Caco-2 (cell line): Measurements from ENCODE around the gene VSTM2L. TPM values are rescaled to one million over a fixed set of nuclear protein-coding genes. Genes with fewer than 3 reads are reported as not detected.

Experiments
- BruUV-seq: library from RNA; stranded (reverse); fragments of 400-500 nt; replicated peaks from 2 replicates; lab custom pipeline; 2021; lab: Mats Ljungman, UMichigan
- CTCF ChIA-PET: fragments of 300-600 bp; sonication (Branson Sonifier 250); formaldehyde crosslinking; loops from one replicate; lab custom pipeline; 2022; ENCODE audit warnings: antibody characterized with exemption; lab: Charles Lee
- POLR2A ChIA-PET: fragments of 300-600 bp; sonication (Branson Sonifier 250); formaldehyde crosslinking; loops from one replicate; lab custom pipeline; 2022; ENCODE audit warnings: antibody characterized with exemption; lab: Charles Lee
- DNase-seq, 2 experiments: peaks; one replicate each; pipeline versions ENCODE4 v3.0.0 to v3.0.0-alpha.2; 2020 to 2022
- H3K27me3 ChIP-seq: replicated peaks from 2 replicates; pipeline ENCODE4 v1.6.0; 2011; ENCODE audit warnings: low read length; ENCODE audit not compliant: control insufficient read depth, insufficient read depth
- H3K36me3 ChIP-seq: 2 replicates; pipeline ENCODE4 v1.5.1; 2011; ENCODE audit warnings: low read length; ENCODE audit not compliant: control insufficient read depth, insufficient read depth
- H3K4me1 ChIP-seq: fragments of 250-450 bp; sonication (Bioruptor Pico); 2 replicates; pipeline ENCODE4 v1.5.1; 2020; ENCODE audit warnings: mild to moderate bottlenecking
- H3K4me3 ChIP-seq: 2 replicates; pipeline ENCODE4 v1.5.1; 2011; ENCODE audit warnings: low read depth, mild to moderate bottlenecking, control low read depth, low read length
- H3K9me3 ChIP-seq: fragments of 250-450 bp; sonication (Bioruptor Pico); 2 replicates; pipeline ENCODE4 v1.5.1; 2020; ENCODE audit warnings: mild to moderate bottlenecking, moderate library complexity
- H3K27ac Mint-ChIP-seq: one replicate; pipeline ENCODE4 v1.8.0; 2022; ENCODE audit warnings: mixed read lengths; ENCODE audit not compliant: unreplicated experiment
- H3K27me3 Mint-ChIP-seq: one replicate; pipeline ENCODE4 v1.8.0; 2022; ENCODE audit warnings: mixed read lengths; ENCODE audit not compliant: insufficient read depth, unreplicated experiment
- H3K36me3 Mint-ChIP-seq: one replicate; pipeline ENCODE4 v1.8.0; 2022; ENCODE audit warnings: mild to moderate bottlenecking, mixed read lengths; ENCODE audit not compliant: insufficient read depth, unreplicated experiment
- H3K4me1 Mint-ChIP-seq: one replicate; pipeline ENCODE4 v1.8.0; 2022; ENCODE audit warnings: low read depth, mixed read lengths; ENCODE audit not compliant: unreplicated experiment
- H3K4me3 Mint-ChIP-seq: one replicate; pipeline ENCODE4 v1.8.0; 2022; ENCODE audit warnings: mild to moderate bottlenecking, moderate library complexity, mixed read lengths; ENCODE audit not compliant: unreplicated experiment
- H3K9me3 Mint-ChIP-seq: one replicate; pipeline ENCODE4 v1.8.0; 2022; ENCODE audit warnings: mixed read lengths; ENCODE audit not compliant: unreplicated experiment
- CTCF ChIP-seq, 2 experiments: fragments of 200-600 bp in 1 of 2; IDR thresholded peaks; 1 replicate in 1 of 2; 2 replicates in 1 of 2; pipeline versions ENCODE4 v1.5.1 to v1.8.0; 2011 to 2022; ENCODE audit warnings: antibody characterized with exemption in 1 of 2, control low read depth in 1 of 2, inconsistent platforms in 1 of 2, low read depth in 1 of 2, low read length in 1 of 2, mild to moderate bottlenecking in 1 of 2, moderate library complexity in 1 of 2; ENCODE audit not compliant: insufficient read depth in 1 of 2, severe bottlenecking in 1 of 2, unreplicated experiment in 1 of 2
- intact Hi-C: fragments of 100-400 bp; cut with micrococcal nuclease; formaldehyde crosslinking; loops from one replicate; pipeline ENCODE4 v1.10.0; 2022; ENCODE audit not compliant: unreplicated experiment
- total RNA-seq: library from RNA; stranded (reverse); gene quantifications from 2 replicates; pipeline ENCODE4 v1.2.3, GENCODE V29; 2022

The VSTM2L gene
- total RNA-seq, 1 experiment from 2014 or later: not detected

DNA sequence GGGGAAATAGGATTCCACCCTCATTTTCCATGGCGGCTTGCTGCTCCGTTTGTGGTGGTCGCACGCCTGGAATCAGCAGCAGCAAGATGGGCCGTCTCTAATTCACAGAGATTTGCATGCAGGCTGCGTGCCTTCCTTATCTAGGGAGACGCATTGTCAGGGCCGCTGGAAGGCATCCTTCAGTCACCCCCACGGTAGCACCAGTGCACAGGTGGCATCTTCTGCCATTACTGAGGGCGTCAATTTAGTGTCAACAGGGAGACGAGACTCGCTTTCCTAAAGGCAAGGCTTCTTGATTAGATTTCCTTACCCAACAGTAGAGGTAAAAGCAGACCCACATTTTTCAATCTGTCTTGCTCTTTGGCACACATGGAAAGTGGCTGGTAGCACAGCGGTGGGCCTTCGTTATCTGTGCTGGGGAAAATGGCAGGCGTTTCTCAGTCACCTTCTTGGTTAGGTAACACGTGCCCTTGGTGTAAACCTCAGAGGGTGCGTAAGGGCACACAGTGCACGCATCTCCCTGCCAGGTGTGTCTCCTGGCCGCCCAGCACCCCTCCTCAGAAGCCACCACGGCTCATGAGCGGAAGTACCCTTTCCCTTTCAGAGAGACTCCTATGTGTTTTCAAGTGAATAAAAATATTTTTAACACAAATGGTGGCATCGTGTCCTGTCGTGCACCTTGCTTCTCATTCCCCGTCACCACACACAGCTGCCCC lies 27.3 kb upstream of the VSTM2L start:
- Mint-ChIP-seq H3K27ac (no peak overlapping the region), H3K9me3 (no peaks in the 10 kb centered on the region), H3K27me3 (no peaks in the 10 kb centered on the region), H3K36me3 (peaks cover 13% of the 10 kb centered on the region), H3K4me1 (no peaks in the 10 kb centered on the region), H3K4me3 (no peak overlapping the region)
- no peaks in the 10 kb centered on the region for H3K27me3 ChIP-seq
- no TSS peak for BruUV-seq
- POLR2A ChIA-PET: no interaction called here
- H3K4me3 ChIP-seq: no peak overlapping the region
- intact Hi-C loops: no loop called here
- no peak for TF ChIP-seq CTCF (IDR thresholded peaks at IDR 0.05; ENCODE audit: insufficient read depth in 1 of 2, low read depth in 1 of 2, low read length in 1 of 2, severe bottlenecking in 1 of 2, unreplicated experiment in 1 of 2)
- CTCF ChIA-PET: interaction anchor here (1.1 kb wide), 1 partner anchor 117 kb away, joined by 7 read pairs; no protein-coding TSS in a partner anchor
- H3K9me3 ChIP-seq: no peaks in the 10 kb centered on the region
- no peaks in the 10 kb centered on the region for H3K4me1 ChIP-seq
- no peak for DNase-seq
- H3K36me3 ChIP-seq: peaks cover 7% of the 10 kb centered on the region; the same call in 1 of the 2 replicates

DNA sequence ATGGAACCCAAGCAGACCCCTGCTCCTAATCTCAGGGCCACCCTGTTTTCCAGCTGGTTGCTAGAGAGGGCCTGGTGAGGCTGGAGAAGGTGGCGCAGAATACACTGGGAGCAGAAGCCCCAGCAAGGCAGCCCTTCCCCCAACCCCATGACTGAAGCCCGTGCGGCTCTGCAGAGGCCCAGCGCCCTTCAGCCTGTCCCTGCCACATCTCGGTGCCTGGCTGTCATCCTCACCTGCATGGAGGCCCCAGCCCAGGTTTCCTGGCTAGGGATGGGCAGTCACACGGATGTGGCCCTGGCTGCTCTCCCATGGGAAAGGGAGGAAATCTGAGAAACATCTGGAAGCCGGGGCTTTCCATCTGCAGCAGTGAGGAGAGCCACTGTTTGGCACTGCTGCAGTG lies 26.1 kb upstream of the VSTM2L start:
- no peaks in the 10 kb centered on the region for H3K27me3 ChIP-seq

More for the DNA sequence above, 26.1 kb upstream of the VSTM2L start:
- ChIA-PET POLR2A (no interaction called here), CTCF (no interaction called here)
- Histone ChIP-seq H3K9me3 (no peaks in the 10 kb centered on the region), H3K36me3 (peaks cover 7% of the 10 kb centered on the region; the same call in 1 of the 2 replicates), H3K4me3 (no peak overlapping the region), H3K4me1 (peaks cover 10% of the 10 kb centered on the region; the same call in 1 of the 2 replicates)
- Mint-ChIP-seq H3K27me3 (no peaks in the 10 kb centered on the region), H3K4me1 (no peaks in the 10 kb centered on the region), H3K9me3 (no peaks in the 10 kb centered on the region), H3K36me3 (peaks cover 8% of the 10 kb centered on the region), H3K4me3 (no peak overlapping the region), H3K27ac (no peak overlapping the region)
- no peak for DNase-seq
- no peak for TF ChIP-seq CTCF (IDR thresholded peaks at IDR 0.05; ENCODE audit: insufficient read depth in 1 of 2, low read depth in 1 of 2, low read length in 1 of 2, severe bottlenecking in 1 of 2, unreplicated experiment in 1 of 2)
- intact Hi-C loops: no loop called here
- BruUV-seq: no TSS peak
